GM23248 (cell line): ENCODE measurements around the gene PLEKHH3.

ENCODE experiments used
- EZH2 ChIP-seq: fragments of 200-600 bp; sonication (generic); IDR thresholded peaks from 2 replicates; pipeline ENCODE4 v1.6.1; 2018; ENCODE audit warnings: antibody characterized with exemption, mild to moderate bottlenecking; ENCODE audit not compliant: insufficient read depth, poor library complexity, severe bottlenecking
- EZH2phosphoT487 ChIP-seq: fragments of 200-600 bp; sonication (generic); IDR thresholded peaks from 2 replicates; pipeline ENCODE4 v1.6.1; 2018; ENCODE audit warnings: antibody characterized with exemption, moderate library complexity, mild to moderate bottlenecking, low read depth; ENCODE audit not compliant: insufficient read depth

GRCh38 chr17:42673885-42674754 is 2.7 kb downstream of the PLEKHH3 start:
- TF ChIP-seq EZH2phosphoT487 (no peak), EZH2 (no peak)
